GF-D8 (cell line): Measurements from ENCODE around the gene SPATA31D4.
"Not testable (repeated sequence)": the region's sequence is repeated elsewhere in the genome, so short reads cannot be mapped to it uniquely, and the experiment has no call there.

Experiments used
- DNase-seq: peaks from one replicate; lab custom pipeline; 2025; lab: John Stamatoyannopoulos, UW

SPATA31D4 gene

DNA sequence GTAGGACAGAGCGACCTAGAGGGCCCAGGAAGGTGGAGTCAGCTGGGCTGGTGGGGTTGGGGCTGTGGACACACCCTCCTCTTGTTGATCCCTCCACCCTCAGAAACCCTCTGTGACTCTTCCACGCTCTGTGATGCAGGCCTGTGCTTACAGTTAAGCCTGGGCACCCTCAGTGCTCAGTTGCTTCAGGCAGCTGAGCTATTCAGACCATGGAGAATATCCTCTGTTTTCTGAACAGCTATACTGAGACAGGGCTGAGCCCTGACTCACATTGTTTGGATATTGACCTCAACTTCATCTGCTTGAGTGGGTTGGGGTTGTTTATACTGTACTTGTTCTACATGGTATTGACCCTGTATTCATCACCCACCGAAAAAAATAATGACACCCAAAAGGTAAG is at the start of gene SPATA31D4:
SPATA31D4 (plus strand) TSS at position 124 of the 400 bp plus-strand sequence; CDS start at position 210, 86 bp downstream.
- not testable (repeated sequence) for DNase-seq

DNA sequence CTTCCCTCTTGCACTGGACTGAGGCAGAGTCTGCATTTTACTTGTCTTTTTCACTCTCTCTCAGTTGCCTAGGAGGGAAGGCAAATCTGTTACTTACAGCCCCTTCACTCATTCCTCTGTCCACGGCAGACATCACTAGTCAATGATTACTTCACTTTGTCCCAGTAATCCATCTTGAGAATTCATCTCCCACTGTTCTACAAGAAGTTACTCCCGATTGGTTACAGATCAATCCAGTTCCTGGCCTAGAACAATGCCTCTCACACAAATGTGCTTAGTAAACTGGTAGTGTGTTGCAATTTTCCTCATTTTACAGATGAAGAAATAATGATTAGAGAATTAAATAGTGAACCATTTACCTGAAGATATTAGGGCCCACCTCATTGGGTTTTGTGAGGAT is 49.7 kb upstream of the SPATA31D4 start:
- DNase-seq = no peak

DNA sequence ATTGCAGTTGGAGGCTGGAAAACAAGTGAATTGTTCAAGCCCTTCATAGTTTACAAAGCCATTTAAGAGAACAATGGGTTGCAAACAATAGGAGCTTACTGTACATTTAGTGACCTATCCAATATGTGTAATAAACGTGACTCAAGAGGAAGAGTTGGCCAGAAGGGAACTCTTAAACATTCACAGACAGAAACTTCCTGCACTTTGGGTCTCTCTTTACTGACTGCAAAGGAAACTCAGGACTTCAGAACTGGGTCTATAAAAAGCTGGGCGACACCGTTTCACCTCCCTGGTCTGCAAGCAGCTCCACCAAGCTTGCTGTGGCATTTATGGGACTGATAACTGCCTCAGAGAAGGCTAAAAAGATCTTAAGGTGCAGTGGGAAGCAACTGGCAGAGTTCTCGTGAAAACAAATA is 48.7 kb upstream of the SPATA31D4 start:
- no peak for DNase-seq

DNA sequence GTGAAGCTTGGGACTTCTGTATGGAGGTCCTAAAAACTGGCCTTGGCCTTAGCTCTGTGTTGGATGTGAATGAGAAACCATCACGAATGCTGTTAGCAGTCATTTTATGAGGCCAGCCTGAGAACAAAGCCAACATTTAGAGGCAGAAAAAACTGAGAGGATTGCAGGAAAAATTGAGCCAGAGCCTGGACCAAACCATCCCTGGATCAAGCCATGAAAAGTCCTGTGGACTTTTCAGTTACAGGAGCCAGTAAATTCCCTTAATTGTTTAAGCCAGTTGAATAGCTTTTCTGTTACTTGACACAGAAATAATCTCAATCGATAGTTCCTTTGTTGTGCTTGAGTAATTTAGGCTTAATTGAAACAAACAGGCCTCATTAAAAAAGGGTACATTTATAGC is 42.6 kb upstream of the SPATA31D4 start:
- no peak for DNase-seq

DNA sequence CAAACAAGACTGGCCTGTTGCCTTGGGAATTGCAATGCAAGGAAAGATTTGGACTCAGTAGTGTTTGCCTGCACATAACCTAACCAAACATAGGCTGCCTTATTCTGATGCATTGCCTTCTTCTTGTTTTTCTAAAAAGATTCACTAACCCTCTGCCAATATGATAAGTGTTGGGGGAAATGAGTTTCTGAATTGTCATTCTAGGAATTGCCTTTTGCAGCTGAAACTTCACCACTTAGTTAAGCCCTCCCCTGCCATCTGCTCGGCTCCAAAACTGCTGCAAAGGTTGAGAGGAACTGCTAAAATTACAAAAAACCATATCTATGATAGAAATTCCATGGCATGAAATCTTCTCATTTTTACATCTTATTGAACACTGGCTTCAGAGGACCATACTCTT is 41.6 kb upstream of the SPATA31D4 start:
- DNase-seq = no peak

DNA sequence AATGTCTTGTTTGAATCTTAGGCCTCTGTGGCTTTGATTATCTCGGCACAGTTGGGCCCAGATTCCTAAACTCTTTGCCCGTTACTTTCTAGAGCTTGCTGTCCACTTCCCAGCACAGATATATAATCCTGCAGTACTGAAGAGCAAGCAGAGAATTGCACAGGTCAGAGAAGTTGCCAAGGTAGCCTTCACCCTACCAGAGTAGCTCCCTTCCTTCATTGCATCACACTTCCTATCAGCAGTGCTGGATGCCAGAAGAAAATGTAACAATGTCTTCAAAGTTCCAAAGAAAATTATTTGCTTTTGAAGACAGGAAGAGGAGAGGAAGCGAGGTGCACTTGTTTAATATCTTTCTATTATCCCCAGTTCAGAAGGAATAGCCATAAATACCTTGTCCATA is 38.1 kb upstream of the SPATA31D4 start:
- DNase-seq = no peak

DNA sequence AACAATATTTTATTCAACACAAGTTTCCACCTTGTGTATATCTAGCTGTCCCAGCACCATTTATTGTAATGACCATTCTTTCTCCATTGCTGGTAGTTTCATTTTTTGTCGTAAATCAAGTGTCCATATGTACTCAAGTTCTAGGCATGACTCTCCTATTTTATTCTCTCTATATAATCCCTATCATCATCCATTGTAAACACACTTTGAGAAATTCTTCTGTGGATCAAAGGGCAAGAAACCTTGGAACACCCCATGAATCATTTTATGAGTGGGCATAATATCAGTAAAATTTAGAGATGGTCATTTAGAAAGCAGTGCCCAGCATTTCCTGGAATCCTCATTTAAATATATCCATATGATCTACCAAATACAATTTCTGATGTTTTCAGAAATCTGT is 35.8 kb upstream of the SPATA31D4 start:
- no peak for DNase-seq

DNA sequence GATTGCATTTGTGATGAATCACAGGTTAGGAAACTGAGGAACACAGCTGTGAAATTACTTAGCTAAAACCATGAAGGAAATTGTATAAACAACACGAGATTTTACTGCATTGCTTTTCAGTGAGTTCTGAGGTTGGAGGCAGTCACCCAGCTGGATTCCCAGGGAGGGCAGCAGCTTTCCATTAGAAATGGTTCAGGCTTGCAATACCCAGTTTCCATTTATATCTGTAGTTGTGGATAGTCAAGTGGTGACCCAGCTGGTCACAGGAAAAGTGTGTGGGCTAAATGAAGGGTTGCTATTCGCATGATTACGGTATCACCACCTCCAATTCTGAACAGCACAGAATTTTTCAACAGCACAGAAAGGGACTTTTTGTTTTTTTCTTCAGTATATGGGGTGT is 34.3 kb upstream of the SPATA31D4 start:
- DNase-seq = no peak

DNA sequence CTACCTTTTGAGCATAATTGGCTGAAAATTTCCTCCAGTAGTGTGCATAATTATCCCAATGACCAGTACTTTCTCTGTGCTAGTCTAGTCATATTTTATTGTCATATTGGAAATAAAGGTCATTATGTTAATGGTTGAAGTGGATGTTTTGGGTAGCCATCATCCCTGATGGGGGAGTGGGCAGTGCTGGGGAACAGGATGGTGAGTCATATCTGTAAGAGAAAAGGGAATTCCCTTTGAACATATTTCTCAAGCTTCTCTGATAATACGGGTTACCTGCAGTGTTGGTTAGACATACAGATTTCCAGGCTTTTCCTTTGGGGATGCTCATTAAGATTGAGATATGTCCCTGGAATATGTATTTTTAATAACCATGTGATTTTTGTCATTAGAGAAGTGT is 33.3 kb upstream of the SPATA31D4 start:
- DNase-seq = no peak

DNA sequence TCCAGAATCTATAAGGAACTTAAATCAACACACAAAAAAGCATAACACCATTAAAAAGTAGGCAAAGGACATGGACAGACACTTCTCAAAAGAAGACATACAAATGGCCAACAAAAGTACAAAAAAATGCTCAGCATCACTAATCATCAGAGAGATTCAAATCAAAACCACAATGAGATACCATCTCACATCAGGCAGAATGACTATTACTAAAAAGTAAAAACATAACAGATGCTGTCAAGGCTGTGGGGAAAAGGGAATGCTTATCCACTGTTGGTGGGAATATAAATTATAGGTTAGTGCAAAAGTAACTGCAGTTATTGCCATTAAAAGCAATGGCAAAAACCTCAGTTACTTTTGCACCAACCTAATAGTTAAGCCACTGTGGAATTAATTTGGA is 32.2 kb upstream of the SPATA31D4 start:
- no peak for DNase-seq

DNA sequence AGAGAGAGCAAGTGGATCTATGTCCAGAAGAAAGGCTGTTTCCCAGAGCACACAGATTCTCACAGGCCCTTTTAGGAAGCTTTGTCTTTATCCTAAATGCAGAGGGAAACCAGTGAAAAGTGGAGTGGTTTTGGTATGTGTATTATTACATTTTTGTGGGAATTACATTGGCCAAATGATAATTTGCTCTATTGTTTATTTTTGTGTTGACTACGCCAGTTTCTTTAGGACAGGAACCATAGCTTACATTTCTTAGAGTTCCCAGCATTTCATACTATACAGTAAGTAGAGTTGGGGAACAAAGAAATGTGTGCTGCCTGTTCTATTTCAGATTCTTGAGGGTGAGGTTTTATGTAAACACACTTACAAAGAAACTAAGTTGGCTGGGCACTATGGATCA is 29.4 kb upstream of the SPATA31D4 start:
- DNase-seq = no peak

DNA sequence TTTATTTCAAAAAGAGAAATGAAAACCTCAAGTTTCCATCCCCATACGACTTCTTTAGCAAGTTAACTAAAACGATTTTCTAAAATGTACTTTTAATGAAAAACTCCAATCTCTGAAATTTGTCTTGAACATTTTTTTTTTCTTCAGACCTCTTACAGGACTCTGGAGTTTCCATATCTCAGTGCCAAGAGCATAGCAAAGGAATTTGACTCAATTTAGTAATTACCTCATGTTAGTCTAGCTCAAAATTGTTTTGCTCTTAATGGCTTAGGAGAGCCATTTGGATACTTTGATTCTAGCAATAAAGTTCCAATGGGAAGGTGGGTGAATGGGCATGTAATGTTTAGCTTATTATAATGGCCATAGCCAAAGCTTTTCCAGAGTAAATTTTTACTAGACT is 26.0 kb upstream of the SPATA31D4 start:
- no peak for DNase-seq

DNA sequence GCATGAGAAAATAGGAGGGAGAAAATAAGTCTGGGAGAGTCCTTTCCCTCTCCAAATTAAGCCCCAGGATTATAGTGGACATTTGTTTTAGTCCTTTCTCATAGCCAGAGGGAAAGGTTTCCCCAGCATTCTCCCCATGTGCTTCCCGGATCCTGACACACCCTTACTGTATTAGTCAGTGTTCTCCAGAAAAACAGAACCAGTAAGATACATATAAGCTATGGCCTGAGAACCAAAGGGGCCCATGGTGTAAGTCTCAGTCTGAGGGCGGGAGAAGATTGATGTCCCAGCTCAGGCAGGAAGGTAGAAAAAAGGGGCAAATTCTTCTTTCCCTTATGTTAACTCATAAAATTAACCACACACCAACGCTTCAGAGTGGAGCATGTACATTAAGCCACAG is 25.6 kb upstream of the SPATA31D4 start:
- no peak for DNase-seq

DNA sequence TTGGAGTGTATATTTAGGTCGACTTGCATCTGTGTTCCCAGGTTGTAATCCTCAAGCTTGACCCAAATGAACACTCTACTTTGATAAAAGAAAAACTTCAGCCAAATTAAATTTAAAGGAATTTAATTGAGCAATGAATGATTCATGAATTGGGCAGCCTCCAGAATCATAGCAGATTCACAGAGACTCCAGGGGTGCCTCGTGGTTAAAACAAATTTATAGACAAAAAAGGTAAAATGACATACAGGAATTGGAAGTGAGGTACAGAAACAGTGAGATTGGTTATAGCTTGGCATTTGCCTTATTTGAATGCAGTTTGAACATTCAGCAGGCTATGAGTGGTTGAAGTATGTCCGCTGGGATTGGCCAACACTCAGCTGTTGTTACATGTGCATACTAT is 21.6 kb upstream of the SPATA31D4 start:
- no peak for DNase-seq

DNA sequence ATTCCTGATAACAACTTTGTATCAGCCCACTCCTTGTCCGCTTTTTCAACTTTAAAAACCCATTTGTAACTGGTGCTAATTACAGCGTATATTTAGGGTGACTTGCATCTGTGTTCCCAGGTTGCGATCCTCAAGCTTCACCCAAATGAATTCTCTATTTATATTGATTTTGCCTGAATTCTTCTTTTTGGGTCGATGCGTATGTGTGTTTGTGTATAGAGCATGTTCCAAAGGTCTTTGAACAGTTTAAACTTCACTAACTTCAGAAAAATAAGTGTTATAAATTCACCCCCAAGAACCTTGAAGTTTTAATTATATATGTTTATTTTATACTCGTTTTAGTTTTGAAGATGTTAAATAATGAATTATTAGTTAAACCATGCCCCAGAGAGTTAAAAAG is 16.1 kb upstream of the SPATA31D4 start:
- no peak for DNase-seq

DNA sequence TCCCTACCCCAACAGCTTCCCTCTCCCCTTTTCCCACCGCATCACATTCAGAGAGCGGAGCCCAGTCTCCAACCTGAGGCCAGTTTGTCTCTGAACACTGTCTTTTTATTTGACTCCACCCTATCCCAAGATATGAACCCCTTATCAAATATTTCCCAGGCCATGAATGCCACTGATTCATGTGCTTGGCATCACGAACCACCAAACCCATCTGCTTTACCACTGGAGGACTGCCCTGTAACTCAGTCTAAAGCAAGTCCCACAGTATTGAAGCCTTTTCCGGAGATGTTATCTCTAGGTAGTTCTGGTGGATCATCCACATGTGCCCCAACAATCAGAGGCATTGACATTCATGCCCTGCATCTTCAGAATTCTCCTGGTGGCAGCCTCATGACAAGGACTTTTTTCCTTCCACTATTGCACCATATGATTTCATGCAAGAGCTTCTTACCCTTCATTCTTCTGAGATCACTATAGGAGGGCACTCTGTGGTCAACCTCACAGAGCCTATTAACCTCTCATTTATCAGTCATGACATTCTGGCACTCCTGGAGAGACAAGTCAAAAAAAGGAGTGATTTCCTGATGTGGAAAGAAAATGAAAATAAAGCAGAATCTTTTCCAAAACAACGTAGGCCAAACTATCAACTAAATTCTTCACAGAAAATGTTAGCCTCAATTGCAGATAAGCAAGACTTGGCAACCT is 12.3 kb upstream of the SPATA31D4 start:
- no peak for DNase-seq

DNA sequence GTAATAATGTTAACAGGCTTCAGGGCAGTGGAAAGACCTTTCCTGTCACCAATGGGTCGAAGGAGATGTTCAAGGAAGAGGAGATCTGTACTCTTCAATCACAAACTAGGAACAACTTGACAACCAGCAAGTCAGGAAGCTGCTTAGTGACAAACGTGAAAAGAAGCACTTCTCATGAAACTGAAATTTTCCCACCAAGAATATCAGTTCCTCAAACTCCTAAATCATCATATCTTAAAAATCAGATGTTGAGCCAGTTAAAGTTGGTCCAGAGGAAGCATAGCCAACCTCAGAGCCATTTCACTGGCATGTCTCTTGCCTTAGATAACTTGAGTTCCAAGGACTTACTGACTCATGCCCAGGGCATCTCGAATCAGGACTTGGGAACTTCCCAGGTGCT is 9.7 kb upstream of the SPATA31D4 start:
- DNase-seq = not testable (repeated sequence)

DNA sequence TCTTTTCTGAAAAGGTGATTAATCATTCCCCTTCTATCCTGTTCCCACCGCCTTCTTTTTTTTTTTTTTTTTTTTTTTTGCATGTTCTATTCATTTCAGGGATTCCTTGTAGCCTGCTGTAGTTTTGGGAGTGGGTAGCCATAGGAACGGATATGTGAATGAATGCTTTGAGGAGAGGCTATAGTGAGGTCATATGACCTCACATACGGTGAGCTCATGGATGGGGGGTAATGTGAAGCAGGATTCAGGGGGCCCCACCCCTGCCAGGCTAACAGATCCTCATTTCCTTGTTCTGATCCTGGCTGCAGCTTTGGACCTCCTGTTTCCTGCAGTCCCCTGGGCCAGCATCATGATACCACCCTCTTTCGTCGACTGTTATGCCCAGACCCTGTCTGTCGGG is 1.9 kb downstream of the SPATA31D4 start:
- not testable (repeated sequence) for DNase-seq

DNA sequence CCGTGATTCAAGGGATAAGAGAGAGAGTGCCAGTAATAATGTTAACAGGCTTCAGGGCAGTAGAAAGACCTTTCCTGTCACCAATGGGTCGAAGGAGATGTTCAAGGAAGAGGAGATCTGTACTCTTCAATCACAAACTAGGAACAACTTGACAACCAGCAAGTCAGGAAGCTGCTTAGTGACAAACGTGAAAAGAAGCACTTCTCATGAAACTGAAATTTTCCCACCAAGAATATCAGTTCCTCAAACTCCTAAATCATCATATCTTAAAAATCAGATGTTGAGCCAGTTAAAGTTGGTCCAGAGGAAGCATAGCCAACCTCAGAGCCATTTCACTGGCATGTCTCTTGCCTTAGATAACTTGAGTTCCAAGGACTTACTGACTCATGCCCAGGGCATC is 5.3 kb downstream of the SPATA31D4 start:
- not testable (repeated sequence) for DNase-seq

DNA sequence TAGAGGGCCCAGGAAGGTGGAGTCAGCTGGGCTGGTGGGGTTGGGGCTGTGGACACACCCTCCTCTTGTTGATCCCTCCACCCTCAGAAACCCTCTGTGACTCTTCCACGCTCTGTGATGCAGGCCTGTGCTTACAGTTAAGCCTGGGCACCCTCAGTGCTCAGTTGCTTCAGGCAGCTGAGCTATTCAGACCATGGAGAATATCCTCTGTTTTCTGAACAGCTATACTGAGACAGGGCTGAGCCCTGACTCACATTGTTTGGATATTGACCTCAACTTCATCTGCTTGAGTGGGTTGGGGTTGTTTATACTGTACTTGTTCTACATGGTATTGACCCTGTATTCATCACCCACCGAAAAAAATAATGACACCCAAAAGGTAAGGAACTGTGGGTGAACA is 15.2 kb downstream of the SPATA31D4 start, which contains the start of gene SPATA31D3:
SPATA31D3 (plus strand) TSS at position 108 of the 400 bp plus-strand sequence; CDS start at position 194, 86 bp downstream.
- DNase-seq = not testable (repeated sequence)

DNA sequence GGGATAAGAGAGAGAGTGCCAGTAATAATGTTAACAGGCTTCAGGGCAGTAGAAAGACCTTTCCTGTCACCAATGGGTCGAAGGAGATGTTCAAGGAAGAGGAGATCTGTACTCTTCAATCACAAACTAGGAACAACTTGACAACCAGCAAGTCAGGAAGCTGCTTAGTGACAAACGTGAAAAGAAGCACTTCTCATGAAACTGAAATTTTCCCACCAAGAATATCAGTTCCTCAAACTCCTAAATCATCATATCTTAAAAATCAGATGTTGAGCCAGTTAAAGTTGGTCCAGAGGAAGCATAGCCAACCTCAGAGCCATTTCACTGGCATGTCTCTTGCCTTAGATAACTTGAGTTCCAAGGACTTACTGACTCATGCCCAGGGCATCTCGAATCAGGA is 20.4 kb downstream of the SPATA31D4 start:
- not testable (repeated sequence) for DNase-seq

DNA sequence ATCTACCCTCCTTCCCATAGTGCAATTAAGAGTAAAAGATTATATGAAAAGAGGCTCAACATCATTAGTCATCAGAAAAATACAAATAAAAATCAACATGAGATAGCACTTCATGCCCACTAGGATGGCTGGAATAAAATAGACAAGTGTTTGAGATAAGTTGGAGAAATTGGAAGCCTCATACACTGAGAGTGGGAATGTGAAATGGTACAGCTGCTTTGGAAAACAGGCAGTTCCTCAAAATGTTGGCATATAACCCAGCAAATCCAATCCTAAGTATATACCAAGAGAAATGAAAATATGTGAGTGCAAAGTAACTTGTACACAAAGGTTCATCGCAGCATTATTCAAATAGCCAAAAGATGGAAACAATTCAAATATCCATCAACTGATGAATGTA is 24.9 kb downstream of the SPATA31D4 start:
- no peak for DNase-seq

DNA sequence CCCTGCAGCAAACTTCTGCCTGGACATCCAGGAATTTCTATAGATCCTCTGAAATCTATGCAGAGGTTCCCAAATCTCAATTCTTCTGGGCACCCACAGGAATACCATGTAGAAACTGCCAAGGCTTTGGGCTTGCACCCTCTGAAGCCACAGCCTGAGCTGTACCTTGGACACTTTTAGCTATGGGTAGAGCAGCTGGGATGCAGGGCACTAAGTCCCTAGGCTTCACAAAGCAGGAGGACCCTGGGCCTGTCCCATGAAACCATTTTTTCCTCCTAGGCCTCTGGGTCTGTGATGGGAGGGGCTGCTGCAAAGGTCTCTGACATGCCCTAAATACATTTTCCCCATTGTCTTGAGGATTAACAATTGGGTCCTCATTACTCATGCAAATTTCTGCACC is 27.4 kb downstream of the SPATA31D4 start:
- DNase-seq = no peak
